Esophagus squamous epithelium (tissue), 4 donors: ENCODE results near the gene DRGX.

Experiments
- CTCF ChIP-seq, 6 experiments: fragments of 450-650 bp in 4 of 6; fragments of 200-600 bp in 2 of 6; sonication (generic) in 2 of 6; IDR thresholded peaks; one replicate each; pipeline ENCODE4 v1.5.1; 2016 to 2019; ENCODE audit warnings: antibody characterized with exemption in 6 of 6, mild to moderate bottlenecking in 4 of 6, moderate library complexity in 4 of 6
- POLR2A ChIP-seq, 4 donors: fragments of 450-650 bp; IDR thresholded peaks; one replicate each; pipeline ENCODE4 v1.6.1; 2017; ENCODE audit warnings: antibody characterized with exemption in 4 of 4, mild to moderate bottlenecking in 4 of 4, moderate library complexity in 3 of 4

- TF ChIP-seq CTCF (IDR thresholded peaks at IDR 0.05) (no peak), POLR2A (IDR thresholded peaks at IDR 0.05) (no peak)
These were observed 21.1 kb downstream of the DRGX start for GRCh38 chr10:49374740-49375139.
